ENCODE data around the gene BAZ2B. TPM values are rescaled to one million over a fixed set of nuclear protein-coding genes. Genes with fewer than 3 reads are reported as not detected.

The BAZ2B gene
- total RNA-seq, 1 experiment from 2014 or later = 34.9 TPM

DNA sequence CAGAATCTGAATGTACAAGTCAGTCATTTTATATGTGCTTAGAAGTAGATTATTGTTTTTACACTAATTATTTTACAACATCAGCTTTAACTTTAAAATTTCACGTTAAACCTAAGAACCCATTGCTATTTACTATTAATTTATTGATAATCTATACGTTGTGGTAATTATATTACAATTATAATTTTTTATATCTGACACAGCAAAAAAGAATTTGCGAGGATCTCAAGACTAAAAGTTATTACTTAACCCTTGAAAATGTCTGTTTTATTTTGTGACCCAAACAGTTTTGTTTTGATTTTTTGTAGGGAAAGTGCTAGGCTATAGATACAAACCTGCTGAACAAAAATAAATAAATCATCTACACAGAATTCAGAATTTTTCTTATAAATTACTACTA is 30.3 kb downstream of the BAZ2B start:
- Histone ChIP-seq H3F3A (ENCODE audit: insufficient read depth, low read depth) (no peaks in the 10 kb centered on the region), H3K4me1 (replicated peaks; ENCODE audit: insufficient read depth) (no peaks in the 10 kb centered on the region), H2AFZ (no peak overlapping the region), H3K27ac (no peak overlapping the region), H4K20me1 (ENCODE audit: insufficient read depth) (no peaks in the 10 kb centered on the region), H3K27me3 (ENCODE audit: insufficient read depth, low read depth) (no peaks in the 10 kb centered on the region), H3K9me2 (ENCODE audit: insufficient read depth) (no peaks in the 10 kb centered on the region), H3K79me2 (ENCODE audit: low read depth) (no peaks in the 10 kb centered on the region), H3K4me3 (no peak overlapping the region), H3K4me2 (no peak overlapping the region), H3K36me3 (ENCODE audit: low read depth) (no peaks in the 10 kb centered on the region), H3K9me3 (ENCODE audit: insufficient read depth, low read depth) (no peaks in the 10 kb centered on the region)
- ChIA-PET CTCF (no interaction called here), POLR2A (ENCODE audit: unreplicated experiment) (no interaction called here)
- intact Hi-C loops (cut with micrococcal nuclease; ENCODE audit: unreplicated experiment) = no loop called here
- no TSS peak for BruUV-seq (replicated peaks)
- TF ChIP-seq CTCF (conservative IDR thresholded peaks at IDR 0.05) (no peak), EZH2 (IDR thresholded peaks at IDR 0.05; ENCODE audit: low read depth) (no peak)
- DNase-seq = no peak

GRCh38 chr2:159585622-159586021 is 30.7 kb downstream of the BAZ2B start:
- no peak for DNase-seq
- H3K4me1 ChIP-seq (replicated peaks; ENCODE audit: insufficient read depth) = no peaks in the 10 kb centered on the region
- intact Hi-C loops (cut with micrococcal nuclease; ENCODE audit: unreplicated experiment) = no loop called here
- TF ChIP-seq CTCF (conservative IDR thresholded peaks at IDR 0.05) = no peak
- no peak for TF ChIP-seq EZH2 (IDR thresholded peaks at IDR 0.05; ENCODE audit: low read depth)
- BruUV-seq (replicated peaks) = no TSS peak
- no peak overlapping the region for H3K4me3 ChIP-seq
- H3K79me2 ChIP-seq (ENCODE audit: low read depth) = no peaks in the 10 kb centered on the region
- no peaks in the 10 kb centered on the region for H4K20me1 ChIP-seq (ENCODE audit: insufficient read depth)
- no peak overlapping the region for H2AFZ ChIP-seq
- no peaks in the 10 kb centered on the region for H3K9me3 ChIP-seq (ENCODE audit: insufficient read depth, low read depth)
- H3K27ac ChIP-seq = no peak overlapping the region
- no peaks in the 10 kb centered on the region for H3K27me3 ChIP-seq (ENCODE audit: insufficient read depth, low read depth)
- H3F3A ChIP-seq (ENCODE audit: insufficient read depth, low read depth) = no peaks in the 10 kb centered on the region
- no peaks in the 10 kb centered on the region for H3K9me2 ChIP-seq (ENCODE audit: insufficient read depth)
- CTCF ChIA-PET = no interaction called here
- no peak overlapping the region for H3K4me2 ChIP-seq
- no peaks in the 10 kb centered on the region for H3K36me3 ChIP-seq (ENCODE audit: low read depth)
- POLR2A ChIA-PET (ENCODE audit: unreplicated experiment) = no interaction called here

- Histone ChIP-seq H3F3A (ENCODE audit: insufficient read depth, low read depth) (no peaks in the 10 kb centered on the region), H3K4me3 (no peak overlapping the region), H3K79me2 (ENCODE audit: low read depth) (no peaks in the 10 kb centered on the region), H3K9me3 (ENCODE audit: insufficient read depth, low read depth) (no peaks in the 10 kb centered on the region), H3K4me2 (no peak overlapping the region), H4K20me1 (ENCODE audit: insufficient read depth) (no peaks in the 10 kb centered on the region), H3K9me2 (ENCODE audit: insufficient read depth) (no peaks in the 10 kb centered on the region), H3K4me1 (replicated peaks; ENCODE audit: insufficient read depth) (no peaks in the 10 kb centered on the region), H3K27me3 (ENCODE audit: insufficient read depth, low read depth) (no peaks in the 10 kb centered on the region), H3K36me3 (ENCODE audit: low read depth) (no peaks in the 10 kb centered on the region), H3K27ac (no peak overlapping the region), H2AFZ (no peak overlapping the region)
- BruUV-seq (replicated peaks) = no TSS peak
- intact Hi-C loops (cut with micrococcal nuclease; ENCODE audit: unreplicated experiment) = no loop called here
- no peak for DNase-seq
- CTCF ChIA-PET = no interaction called here
- TF ChIP-seq EZH2 (IDR thresholded peaks at IDR 0.05; ENCODE audit: low read depth) (no peak), CTCF (conservative IDR thresholded peaks at IDR 0.05) (no peak)
- POLR2A ChIA-PET (ENCODE audit: unreplicated experiment) = no interaction called here
Measured at GRCh38 chr2:159584796-159585195, 31.6 kb downstream of the BAZ2B start.

Measured in PC-9 (cell line).